Adrenal gland (tissue), 5 donors: Measurements from ENCODE around the gene ISG20L2.

Experiments used
- POLR2A ChIP-seq, 2 donors: fragments of 450-650 bp; IDR thresholded peaks; one replicate each; pipeline ENCODE4 v1.6.1; 2017; ENCODE audit warnings: antibody characterized with exemption in 2 of 2, mild to moderate bottlenecking in 2 of 2, moderate library complexity in 1 of 2
- TF ChIP-seq, protein P1 (sequence below), 6 experiments: fragments of 450-650 bp in 4 of 6; fragments of 200-600 bp in 2 of 6; sonication (generic) in 1 of 6; IDR thresholded peaks; 1 replicate in 5 of 6; 2 replicates in 1 of 6; pipeline versions ENCODE4 v1.5.1 to v1.8.0; 2016 to 2021; ENCODE audit warnings: antibody characterized with exemption in 6 of 6, mild to moderate bottlenecking in 2 of 6, moderate library complexity in 1 of 6
- donor health status: DM: no; HTN: no; CAD: no.

- TF ChIP-seq, protein P1, sequence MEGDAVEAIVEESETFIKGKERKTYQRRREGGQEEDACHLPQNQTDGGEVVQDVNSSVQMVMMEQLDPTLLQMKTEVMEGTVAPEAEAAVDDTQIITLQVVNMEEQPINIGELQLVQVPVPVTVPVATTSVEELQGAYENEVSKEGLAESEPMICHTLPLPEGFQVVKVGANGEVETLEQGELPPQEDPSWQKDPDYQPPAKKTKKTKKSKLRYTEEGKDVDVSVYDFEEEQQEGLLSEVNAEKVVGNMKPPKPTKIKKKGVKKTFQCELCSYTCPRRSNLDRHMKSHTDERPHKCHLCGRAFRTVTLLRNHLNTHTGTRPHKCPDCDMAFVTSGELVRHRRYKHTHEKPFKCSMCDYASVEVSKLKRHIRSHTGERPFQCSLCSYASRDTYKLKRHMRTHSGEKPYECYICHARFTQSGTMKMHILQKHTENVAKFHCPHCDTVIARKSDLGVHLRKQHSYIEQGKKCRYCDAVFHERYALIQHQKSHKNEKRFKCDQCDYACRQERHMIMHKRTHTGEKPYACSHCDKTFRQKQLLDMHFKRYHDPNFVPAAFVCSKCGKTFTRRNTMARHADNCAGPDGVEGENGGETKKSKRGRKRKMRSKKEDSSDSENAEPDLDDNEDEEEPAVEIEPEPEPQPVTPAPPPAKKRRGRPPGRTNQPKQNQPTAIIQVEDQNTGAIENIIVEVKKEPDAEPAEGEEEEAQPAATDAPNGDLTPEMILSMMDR (IDR thresholded peaks at IDR 0.05), result peak in 2 of 6 experiments; percentile 3 to 10
- peak; percentile 61 to 77 for TF ChIP-seq POLR2A (IDR thresholded peaks at IDR 0.05)
Measured at GRCh38 chr1:156728599-156729462, at the start of gene ISG20L2.
